Measurements from ENCODE around the gene BPIFA2.
"Not testable (repeated sequence)": the region's sequence is repeated elsewhere in the genome, so short reads cannot be mapped to it uniquely, and the experiment has no call there.

Gene BPIFA2

DNA sequence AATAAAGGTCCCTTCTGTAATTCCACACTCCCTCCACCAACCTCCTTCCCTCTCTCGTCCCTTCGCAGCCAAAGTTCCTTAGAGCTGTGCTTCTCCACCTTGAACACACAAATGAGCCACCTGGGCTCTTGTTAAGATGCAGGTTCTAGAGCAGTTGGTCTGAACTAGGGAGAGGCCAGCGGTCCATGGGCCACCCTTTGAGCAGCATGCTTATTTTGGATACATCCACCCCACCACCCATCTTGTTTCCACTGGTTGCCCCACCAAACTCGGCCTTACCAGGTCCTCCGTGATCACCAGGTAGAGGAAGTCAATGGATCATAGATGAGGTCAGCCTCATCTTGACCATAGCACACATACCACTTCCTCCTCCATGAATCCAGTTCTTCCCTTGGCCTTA is 7.3 kb upstream of the BPIFA2 start:
- DNase-seq (ENCODE audit: low spot score), result no peak

GRCh38 chr20:33162313-33162712 is 5.6 kb upstream of the BPIFA2 start:
- DNase-seq (ENCODE audit: low spot score), result no peak

DNA sequence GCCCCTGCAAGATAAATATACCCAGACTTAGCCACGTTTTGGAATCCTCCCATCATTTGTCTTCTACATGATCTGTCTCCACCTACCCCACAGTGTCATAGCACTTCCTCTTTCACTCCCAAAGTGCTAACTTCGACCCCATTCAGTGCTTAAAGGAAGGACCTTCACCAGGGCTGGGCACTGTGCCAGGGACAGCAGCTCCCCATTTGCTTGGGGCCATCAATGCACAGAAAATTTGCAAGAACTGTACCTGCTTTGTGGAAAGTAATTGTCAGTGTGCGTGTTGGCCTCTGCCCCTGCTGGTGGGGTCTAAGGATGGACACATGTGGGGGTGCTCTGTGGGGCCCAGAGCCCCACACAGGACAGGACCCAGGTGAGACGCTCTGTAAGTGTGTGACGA is 5.2 kb upstream of the BPIFA2 start:
- DNase-seq (ENCODE audit: low spot score), result no peak

DNA sequence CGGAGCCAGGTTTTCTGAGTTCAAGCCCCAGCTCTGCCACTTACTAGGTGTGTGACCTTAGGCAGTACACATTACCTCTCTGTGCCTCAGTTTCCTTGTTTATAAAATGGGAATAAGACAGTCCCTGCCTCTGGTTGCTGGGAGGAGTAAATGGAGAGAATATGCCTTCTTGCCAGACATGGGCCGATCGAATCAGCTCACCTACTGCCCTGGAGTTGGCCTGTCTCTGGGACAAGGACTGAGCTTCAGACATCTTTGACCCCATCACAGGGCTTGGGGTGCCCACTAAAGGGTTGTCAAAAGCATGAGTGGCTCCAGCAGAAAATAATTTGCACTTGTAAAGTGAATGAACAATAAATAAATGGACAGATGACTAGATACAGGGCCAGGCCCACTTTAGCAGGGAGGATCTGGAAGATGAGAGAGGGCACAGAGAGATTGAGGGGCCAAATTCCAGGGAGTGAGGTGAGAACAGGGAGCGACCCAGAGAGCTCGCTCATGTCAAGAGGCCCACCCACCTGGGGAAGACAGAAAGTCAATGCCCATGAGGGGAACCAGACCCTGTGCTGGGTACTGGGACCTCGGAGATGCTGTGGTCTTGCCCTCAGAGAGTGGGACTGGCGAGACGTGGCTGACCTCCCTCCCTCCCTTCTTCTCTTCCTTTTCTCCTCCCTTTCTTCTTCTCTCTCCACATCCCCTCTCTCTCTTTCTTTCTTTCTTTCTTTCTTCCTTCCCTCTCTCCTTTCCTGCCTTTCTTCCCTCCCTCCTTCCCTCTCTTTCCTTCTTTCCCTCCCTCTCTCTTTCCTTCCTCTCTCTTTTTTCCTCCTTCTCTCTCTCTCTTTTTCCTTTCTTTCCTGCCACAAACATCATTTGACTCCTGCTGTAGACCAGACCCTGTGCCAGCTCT is 3.9 kb upstream of the BPIFA2 start:
- DNase-seq (ENCODE audit: low spot score), result no peak

DNA sequence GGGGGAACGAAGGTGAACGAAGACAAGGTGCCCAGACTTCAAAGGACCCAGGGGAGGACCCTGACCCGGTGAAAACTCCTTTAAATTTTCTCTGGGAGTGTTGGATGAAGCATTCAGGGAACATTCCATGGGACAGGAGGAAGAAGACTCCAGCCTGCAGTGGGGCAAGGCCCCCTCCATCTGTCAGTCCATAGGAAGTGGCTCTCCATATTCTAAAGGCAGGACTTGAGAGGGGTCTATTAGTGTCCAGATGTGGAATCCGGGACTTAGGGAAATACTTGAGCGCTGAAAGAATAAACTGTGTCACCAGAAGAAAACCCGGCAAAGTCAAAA is 3.2 kb upstream of the BPIFA2 start:
- no peak for DNase-seq (ENCODE audit: low spot score)

GRCh38 chr20:33165416-33166055 is 2.4 kb upstream of the BPIFA2 start:
- DNase-seq (ENCODE audit: low spot score), result no peak

GRCh38 chr20:33166533-33167113 is 1.3 kb upstream of the BPIFA2 start:
- no peak for DNase-seq (ENCODE audit: low spot score)

DNA sequence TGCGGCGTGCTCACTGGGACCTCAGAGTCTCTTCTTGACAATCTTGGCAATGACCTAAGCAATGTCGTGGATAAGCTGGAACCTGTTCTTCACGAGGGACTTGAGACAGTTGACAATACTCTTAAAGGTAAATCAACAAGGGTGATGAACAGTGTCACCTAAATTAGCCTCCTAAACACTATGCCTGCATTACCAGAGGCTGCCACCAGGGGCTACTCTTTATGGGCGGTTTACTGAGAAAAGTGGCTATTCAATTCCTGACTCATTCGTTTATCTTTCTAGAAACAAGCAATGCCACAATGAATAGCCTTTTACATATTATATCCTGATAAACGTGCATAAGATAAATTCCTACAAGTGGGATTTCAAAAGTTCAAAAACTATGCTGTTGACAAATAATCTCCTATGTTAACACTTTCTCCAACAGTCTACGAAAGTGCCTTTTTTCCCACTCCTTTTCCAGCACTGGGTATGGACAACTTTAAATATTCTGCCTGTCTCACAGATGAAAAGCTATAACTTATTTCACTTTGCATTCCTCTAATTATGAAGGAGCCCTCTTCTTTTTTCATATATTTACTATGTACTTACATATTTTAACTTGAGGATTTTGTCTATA is 1.3 kb downstream of the BPIFA2 start:
- no peak for DNase-seq (ENCODE audit: low spot score)

GRCh38 chr20:33172781-33173180 is 4.8 kb downstream of the BPIFA2 start:
- DNase-seq (ENCODE audit: low spot score), result no peak

- no peak for DNase-seq (ENCODE audit: low spot score)
These were observed 7.2 kb downstream of the BPIFA2 start for GRCh38 chr20:33175123-33175522.

GRCh38 chr20:33176101-33176500 is 8.1 kb downstream of the BPIFA2 start:
- no peak for DNase-seq (ENCODE audit: low spot score)

DNA sequence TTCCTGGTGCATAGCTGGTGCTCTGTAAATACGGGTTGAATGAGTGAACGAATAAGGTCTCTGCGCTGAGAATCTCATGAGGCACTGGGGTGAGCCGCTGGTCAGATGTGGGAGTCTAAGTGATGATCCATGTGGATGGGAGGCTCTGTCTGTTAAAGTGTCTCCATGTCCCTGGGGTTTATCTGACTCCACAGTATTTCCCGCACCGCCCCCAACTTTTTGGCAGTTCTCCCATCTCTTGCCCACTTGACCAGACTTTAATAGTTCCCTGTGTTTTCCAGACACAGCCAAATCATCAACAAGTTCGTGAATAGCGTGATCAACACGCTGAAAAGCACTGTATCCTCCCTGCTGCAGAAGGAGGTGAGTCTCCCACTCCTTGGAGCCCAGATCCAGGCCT is 9.9 kb downstream of the BPIFA2 start:
- no peak for DNase-seq (ENCODE audit: low spot score)

DNA sequence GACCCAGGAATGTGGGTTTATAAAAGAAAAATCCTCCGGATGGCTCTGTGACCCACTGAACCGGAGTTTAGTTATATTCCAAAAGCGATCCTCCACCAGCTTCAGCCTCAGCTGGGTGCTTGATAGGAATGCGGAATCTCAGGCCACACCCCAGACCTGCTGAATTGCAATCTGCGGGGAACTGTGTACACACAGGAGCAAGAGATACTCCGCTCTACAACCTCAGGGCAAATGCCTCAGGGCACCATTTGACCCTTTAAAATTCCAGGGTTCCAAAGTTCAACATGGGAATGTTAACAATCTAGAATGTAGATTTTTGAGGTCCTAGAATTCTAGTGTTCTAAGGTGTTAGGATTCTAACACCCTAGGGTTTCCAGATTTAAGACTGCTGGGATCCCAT is 10.8 kb downstream of the BPIFA2 start:
- DNase-seq (ENCODE audit: low spot score), result no peak

DNA sequence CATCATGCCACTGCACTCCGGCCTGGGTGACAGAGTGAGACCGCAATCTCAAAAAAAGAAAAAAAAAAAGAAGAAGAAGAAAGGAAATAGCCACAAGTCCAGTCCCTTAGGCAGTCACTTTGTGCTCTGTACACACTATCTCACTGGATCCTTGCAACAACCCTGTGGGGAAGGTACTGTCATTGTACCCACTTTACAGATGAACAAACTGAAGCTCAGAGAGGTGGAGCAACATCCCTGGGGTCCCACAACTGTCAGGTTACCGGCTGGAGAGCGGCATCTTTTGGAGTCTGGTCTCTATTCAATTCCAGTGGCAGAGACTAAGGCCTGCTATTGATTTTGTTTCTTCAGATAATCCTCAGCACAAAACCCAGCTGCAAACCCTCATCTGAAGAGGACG is 12.2 kb downstream of the BPIFA2 start:
- DNase-seq (ENCODE audit: low spot score), result no peak

GRCh38 chr20:33181482-33182093 is 13.6 kb downstream of the BPIFA2 start:
- no peak for DNase-seq (ENCODE audit: low spot score)

GRCh38 chr20:33183312-33183711 is 15.4 kb downstream of the BPIFA2 start:
- no peak for DNase-seq (ENCODE audit: low spot score)

DNA sequence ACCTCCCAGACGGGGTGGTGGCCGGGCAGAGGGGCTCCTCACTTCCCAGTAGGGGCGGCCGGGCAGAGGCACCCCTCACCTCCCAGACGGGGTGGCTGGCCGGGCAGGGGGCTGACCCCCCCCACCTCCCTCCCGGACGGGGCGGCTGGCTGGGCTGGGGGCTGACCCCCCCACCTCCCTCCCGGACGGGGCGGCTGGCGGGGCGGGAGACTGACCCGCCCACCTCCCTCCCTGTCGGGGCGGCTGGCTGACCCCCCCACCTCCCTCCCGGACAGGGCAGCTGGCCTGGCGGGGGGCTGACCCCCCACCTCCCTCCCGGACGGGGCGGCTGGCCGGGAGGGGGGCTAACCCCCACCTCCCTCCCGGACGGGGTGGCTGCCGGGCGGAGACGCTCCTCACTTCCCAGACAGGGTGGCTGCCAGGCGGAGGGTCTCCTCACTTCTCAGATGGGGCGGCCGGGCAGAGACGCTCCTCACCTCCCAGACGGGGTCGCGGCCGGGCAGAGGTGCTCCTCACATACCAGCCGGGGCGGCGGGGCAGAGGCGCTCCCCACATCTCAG is 17.2 kb downstream of the BPIFA2 start:
- not testable (repeated sequence) for DNase-seq (ENCODE audit: low spot score)

GRCh38 chr20:33187491-33187890 is 19.5 kb downstream of the BPIFA2 start:
- no peak for DNase-seq (ENCODE audit: low spot score)

GRCh38 chr20:33188421-33188820 is 20.5 kb downstream of the BPIFA2 start:
- no peak for DNase-seq (ENCODE audit: low spot score)

GRCh38 chr20:33191484-33191883 is 23.5 kb downstream of the BPIFA2 start:
- DNase-seq (ENCODE audit: low spot score), result no peak

- DNase-seq (ENCODE audit: low spot score), result no peak
These were observed 24.0 kb downstream of the BPIFA2 start for GRCh38 chr20:33191955-33192354.

GRCh38 chr20:33192912-33193501 is 25.0 kb downstream of the BPIFA2 start:
- no peak for DNase-seq (ENCODE audit: low spot score)
